Measurements from ENCODE around the gene L3MBTL4. TPM values are rescaled to one million over a fixed set of nuclear protein-coding genes. Genes with fewer than 3 reads are reported as not detected.

Gene L3MBTL4
- total RNA-seq, 1 experiment from 2014 or later: not detected

DNA sequence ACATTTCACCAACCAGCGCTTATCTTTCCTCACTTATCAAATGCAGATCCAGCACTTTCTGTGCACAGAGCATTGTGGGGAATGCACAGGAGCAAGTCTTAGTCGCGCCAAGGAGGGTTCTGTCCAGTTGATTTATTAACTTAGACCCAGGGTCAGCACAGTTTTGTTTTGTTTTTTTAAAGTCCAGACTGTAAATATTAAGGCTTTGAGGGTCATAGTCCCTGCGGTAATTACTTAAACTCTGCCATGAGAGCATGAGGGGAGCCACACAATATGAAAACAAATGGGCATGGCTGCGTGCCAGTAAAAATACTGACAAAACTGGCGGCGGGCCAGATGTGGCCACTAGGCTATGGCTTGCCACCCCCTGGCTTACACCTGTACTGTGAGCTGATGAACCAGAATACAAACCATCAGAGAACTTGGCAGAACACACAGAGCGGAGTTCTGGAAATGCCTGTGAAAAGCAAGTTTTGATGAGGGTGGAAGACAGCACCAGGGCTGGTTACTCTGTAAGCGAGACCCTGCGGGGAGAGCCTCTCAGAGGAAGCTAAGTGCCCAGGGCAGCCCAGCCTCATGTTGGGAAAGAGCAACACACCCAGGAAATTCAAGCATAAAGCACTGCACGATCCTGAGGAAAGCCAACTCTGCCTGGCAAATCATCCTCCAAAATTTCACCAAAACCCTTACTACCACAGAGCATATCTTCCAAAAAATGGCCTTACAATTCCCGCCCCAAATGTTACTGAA, 43.6 kb downstream of the L3MBTL4 start:
- TF ChIP-seq EZH2 (IDR thresholded peaks at IDR 0.05; ENCODE audit: low read depth): no peak
- TF ChIP-seq, protein P1, sequence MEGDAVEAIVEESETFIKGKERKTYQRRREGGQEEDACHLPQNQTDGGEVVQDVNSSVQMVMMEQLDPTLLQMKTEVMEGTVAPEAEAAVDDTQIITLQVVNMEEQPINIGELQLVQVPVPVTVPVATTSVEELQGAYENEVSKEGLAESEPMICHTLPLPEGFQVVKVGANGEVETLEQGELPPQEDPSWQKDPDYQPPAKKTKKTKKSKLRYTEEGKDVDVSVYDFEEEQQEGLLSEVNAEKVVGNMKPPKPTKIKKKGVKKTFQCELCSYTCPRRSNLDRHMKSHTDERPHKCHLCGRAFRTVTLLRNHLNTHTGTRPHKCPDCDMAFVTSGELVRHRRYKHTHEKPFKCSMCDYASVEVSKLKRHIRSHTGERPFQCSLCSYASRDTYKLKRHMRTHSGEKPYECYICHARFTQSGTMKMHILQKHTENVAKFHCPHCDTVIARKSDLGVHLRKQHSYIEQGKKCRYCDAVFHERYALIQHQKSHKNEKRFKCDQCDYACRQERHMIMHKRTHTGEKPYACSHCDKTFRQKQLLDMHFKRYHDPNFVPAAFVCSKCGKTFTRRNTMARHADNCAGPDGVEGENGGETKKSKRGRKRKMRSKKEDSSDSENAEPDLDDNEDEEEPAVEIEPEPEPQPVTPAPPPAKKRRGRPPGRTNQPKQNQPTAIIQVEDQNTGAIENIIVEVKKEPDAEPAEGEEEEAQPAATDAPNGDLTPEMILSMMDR (conservative IDR thresholded peaks at IDR 0.05): no peak
- Histone ChIP-seq H3K4me3 (no peak overlapping the region), H3K36me3 (ENCODE audit: low read depth) (no peaks in the 10 kb centered on the region), H3K27ac (no peak overlapping the region), H3K79me2 (ENCODE audit: low read depth) (no peaks in the 10 kb centered on the region), H3K27me3 (ENCODE audit: insufficient read depth, low read depth) (peaks cover 35% of the 10 kb centered on the region), H4K20me1 (ENCODE audit: insufficient read depth) (no peaks in the 10 kb centered on the region), H3K9me3 (ENCODE audit: insufficient read depth, low read depth) (no peaks in the 10 kb centered on the region), H3K4me1 (replicated peaks; ENCODE audit: insufficient read depth) (no peaks in the 10 kb centered on the region), H2AFZ (no peak overlapping the region), H3F3A (ENCODE audit: insufficient read depth, low read depth) (no peaks in the 10 kb centered on the region), H3K9me2 (ENCODE audit: insufficient read depth) (no peaks in the 10 kb centered on the region), H3K4me2 (no peak overlapping the region)
- ChIA-PET CTCF (no interaction called here), POLR2A (ENCODE audit: unreplicated experiment) (no interaction called here)
- intact Hi-C loops (cut with micrococcal nuclease; ENCODE audit: unreplicated experiment): no loop called here
- no peak for DNase-seq
- BruUV-seq (replicated peaks): no TSS peak

GRCh38 chr18:6370410-6370809, 44.3 kb downstream of the L3MBTL4 start:
- intact Hi-C loops (cut with micrococcal nuclease; ENCODE audit: unreplicated experiment): no loop called here
- Histone ChIP-seq H3K9me3 (ENCODE audit: insufficient read depth, low read depth) (no peaks in the 10 kb centered on the region), H3K4me2 (no peak overlapping the region), H3K4me3 (no peak overlapping the region), H3K4me1 (replicated peaks; ENCODE audit: insufficient read depth) (no peaks in the 10 kb centered on the region), H4K20me1 (ENCODE audit: insufficient read depth) (no peaks in the 10 kb centered on the region), H3K36me3 (ENCODE audit: low read depth) (no peaks in the 10 kb centered on the region), H3K27ac (no peak overlapping the region), H3K79me2 (ENCODE audit: low read depth) (no peaks in the 10 kb centered on the region), H3F3A (ENCODE audit: insufficient read depth, low read depth) (no peaks in the 10 kb centered on the region), H3K27me3 (ENCODE audit: insufficient read depth, low read depth) (peaks cover 34% of the 10 kb centered on the region), H3K9me2 (ENCODE audit: insufficient read depth) (no peaks in the 10 kb centered on the region), H2AFZ (no peak overlapping the region)
- TF ChIP-seq EZH2 (IDR thresholded peaks at IDR 0.05; ENCODE audit: low read depth): no peak
- TF ChIP-seq, protein P1 (conservative IDR thresholded peaks at IDR 0.05): no peak
- ChIA-PET CTCF (no interaction called here), POLR2A (ENCODE audit: unreplicated experiment) (no interaction called here)
- no peak for DNase-seq
- BruUV-seq (replicated peaks): no TSS peak

DNA sequence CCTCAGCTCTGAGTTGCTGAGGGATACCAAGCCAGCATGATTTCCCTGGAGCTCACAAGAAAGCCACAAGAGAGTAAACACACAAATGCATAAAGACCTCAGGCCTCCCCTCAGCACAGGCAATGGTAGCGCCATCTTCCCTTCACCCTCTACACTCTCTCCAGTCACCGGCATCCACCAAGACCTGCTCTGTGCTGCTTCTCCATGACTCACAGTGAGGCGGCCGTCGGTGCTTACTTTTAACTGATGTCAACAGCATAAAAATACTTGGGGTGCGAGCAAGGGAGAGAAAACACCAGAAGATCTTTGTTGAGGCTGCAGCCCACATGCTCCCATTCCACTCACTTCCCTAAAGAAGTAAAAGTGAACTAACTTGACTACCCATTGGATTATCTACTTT, 46.7 kb downstream of the L3MBTL4 start:
- POLR2A ChIA-PET (ENCODE audit: unreplicated experiment): no interaction called here
- BruUV-seq (replicated peaks): no TSS peak
- TF ChIP-seq EZH2 (IDR thresholded peaks at IDR 0.05; ENCODE audit: low read depth): no peak
- TF ChIP-seq, protein P1 (conservative IDR thresholded peaks at IDR 0.05): no peak

More for the DNA sequence above, 46.7 kb downstream of the L3MBTL4 start:
- Histone ChIP-seq H2AFZ (no peak overlapping the region), H3K4me3 (no peak overlapping the region), H3K36me3 (ENCODE audit: low read depth) (no peaks in the 10 kb centered on the region), H3K4me2 (no peak overlapping the region), H3K9me2 (ENCODE audit: insufficient read depth) (no peaks in the 10 kb centered on the region), H3K27me3 (ENCODE audit: insufficient read depth, low read depth) (peaks cover 31% of the 10 kb centered on the region), H3F3A (ENCODE audit: insufficient read depth, low read depth) (no peaks in the 10 kb centered on the region), H3K9me3 (ENCODE audit: insufficient read depth, low read depth) (no peaks in the 10 kb centered on the region), H3K4me1 (replicated peaks; ENCODE audit: insufficient read depth) (no peaks in the 10 kb centered on the region), H3K27ac (no peak overlapping the region), H4K20me1 (ENCODE audit: insufficient read depth) (no peaks in the 10 kb centered on the region), H3K79me2 (ENCODE audit: low read depth) (no peaks in the 10 kb centered on the region)
- intact Hi-C loops (cut with micrococcal nuclease; ENCODE audit: unreplicated experiment): no loop called here
- CTCF ChIA-PET: no interaction called here
- no peak for DNase-seq
